GM12892 (cell line): Measurements from ENCODE around the gene GALNT12.

Experiments
- POLR2A ChIP-seq: IDR thresholded peaks from 2 replicates; pipeline ENCODE4 v1.6.1; 2011; ENCODE audit warnings: low read depth, low read length, control low read depth
- POLR2AphosphoS5 ChIP-seq: IDR thresholded peaks from 2 replicates; pipeline ENCODE4 v1.6.1; 2011; ENCODE audit warnings: low read depth, low read length, control low read depth

DNA sequence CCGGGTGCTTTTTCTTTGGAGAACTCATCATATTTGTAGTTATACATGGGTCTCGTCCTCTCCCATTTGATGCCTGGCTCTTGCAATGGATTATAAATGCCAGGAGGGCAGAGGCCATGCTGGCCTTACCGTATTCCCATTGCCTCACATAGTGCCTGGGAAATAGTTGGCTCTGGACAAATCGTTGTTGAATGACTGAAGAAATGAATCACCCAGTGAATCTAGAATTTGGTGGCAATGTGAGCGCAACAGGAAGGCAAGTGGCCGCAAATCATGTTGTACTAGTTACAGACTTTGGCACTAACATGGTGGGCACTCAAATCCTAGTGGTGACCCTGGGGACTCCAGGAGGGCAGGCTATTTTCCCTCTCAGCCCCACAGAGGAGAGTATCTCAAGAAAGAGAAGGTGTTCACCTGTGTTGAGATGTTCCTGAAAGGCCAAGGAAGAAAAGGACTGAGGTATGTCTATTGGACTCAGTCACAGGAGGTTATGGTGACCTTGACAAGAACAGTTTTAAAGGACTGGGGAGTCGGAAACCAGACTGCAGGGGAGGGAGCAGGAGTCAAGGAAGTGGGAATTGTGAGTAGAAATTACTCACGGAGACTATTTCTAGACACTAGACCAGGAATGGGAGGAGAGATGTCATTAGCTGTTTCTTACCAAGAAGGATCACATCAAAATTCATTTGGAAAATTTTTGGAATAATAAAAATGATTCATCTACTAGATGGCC, 74.5 kb downstream of the GALNT12 start:
- no peak for TF ChIP-seq POLR2AphosphoS5
- no peak for TF ChIP-seq POLR2A
